ENCODE data around the gene FBXW8. TPM values are rescaled to one million over a fixed set of nuclear protein-coding genes. Genes with fewer than 3 reads are reported as not detected.

The FBXW8 gene
- total RNA-seq, 1 donor from 2014 or later: 32.1 TPM

- Mint-ChIP-seq H3K9me3 (ENCODE audit: unreplicated experiment) (no peaks in the 10 kb centered on the region), H3K36me3 (ENCODE audit: unreplicated experiment) (peaks cover 13% of the 10 kb centered on the region), H3K4me1 (ENCODE audit: unreplicated experiment) (peaks cover 56% of the 10 kb centered on the region), H3K4me3 (ENCODE audit: unreplicated experiment) (peak overlapping the region; percentile 1), H3K27ac (ENCODE audit: unreplicated experiment) (peak overlapping the region; percentile 81), H3K27me3 (ENCODE audit: unreplicated experiment) (no peaks in the 10 kb centered on the region)
- TF ChIP-seq CTCF (IDR thresholded peaks at IDR 0.05): no peak
- DNase-seq (ENCODE audit: extremely low spot score, unreplicated experiment): no peak
Observed at GRCh38 chr12:116977465-116978380, 67.0 kb downstream of the FBXW8 start.

- H3K9me3 Mint-ChIP-seq (ENCODE audit: unreplicated experiment): no peaks in the 10 kb centered on the region
- H3K4me3 Mint-ChIP-seq (ENCODE audit: unreplicated experiment): no peak overlapping the region
- no peak for TF ChIP-seq CTCF (IDR thresholded peaks at IDR 0.05)
- DNase-seq (ENCODE audit: extremely low spot score, unreplicated experiment): no peak
- H3K27me3 Mint-ChIP-seq (ENCODE audit: unreplicated experiment): no peaks in the 10 kb centered on the region
- H3K4me1 Mint-ChIP-seq (ENCODE audit: unreplicated experiment): peaks cover 68% of the 10 kb centered on the region
- peaks cover 2% of the 10 kb centered on the region for H3K36me3 Mint-ChIP-seq (ENCODE audit: unreplicated experiment)
- no peak overlapping the region for H3K27ac Mint-ChIP-seq (ENCODE audit: unreplicated experiment)
Observed at GRCh38 chr12:116978791-116979508, 68.2 kb downstream of the FBXW8 start.

GRCh38 chr12:116980083-116980482, 69.3 kb downstream of the FBXW8 start:
- Mint-ChIP-seq H3K27me3 (ENCODE audit: unreplicated experiment) (no peaks in the 10 kb centered on the region), H3K4me1 (ENCODE audit: unreplicated experiment) (peaks cover 68% of the 10 kb centered on the region)

GRCh38 chr12:116982791-116983411, 72.2 kb downstream of the FBXW8 start:
- peak overlapping the region; percentile 45 for H3K4me3 Mint-ChIP-seq (ENCODE audit: unreplicated experiment)
- DNase-seq (ENCODE audit: extremely low spot score, unreplicated experiment): no peak
- TF ChIP-seq CTCF (IDR thresholded peaks at IDR 0.05): no peak
- peaks cover 8% of the 10 kb centered on the region for H3K36me3 Mint-ChIP-seq (ENCODE audit: unreplicated experiment)
- H3K27ac Mint-ChIP-seq (ENCODE audit: unreplicated experiment): peak overlapping the region; percentile 81
- no peaks in the 10 kb centered on the region for H3K27me3 Mint-ChIP-seq (ENCODE audit: unreplicated experiment)
- no peaks in the 10 kb centered on the region for H3K9me3 Mint-ChIP-seq (ENCODE audit: unreplicated experiment)
- peaks cover 42% of the 10 kb centered on the region for H3K4me1 Mint-ChIP-seq (ENCODE audit: unreplicated experiment)

More at GRCh38 chr12:116980083-116980482, 69.3 kb downstream of the FBXW8 start:
- H3K27ac Mint-ChIP-seq (ENCODE audit: unreplicated experiment): no peak overlapping the region
- no peak for TF ChIP-seq CTCF (IDR thresholded peaks at IDR 0.05)
- H3K4me3 Mint-ChIP-seq (ENCODE audit: unreplicated experiment): no peak overlapping the region
- no peaks in the 10 kb centered on the region for H3K9me3 Mint-ChIP-seq (ENCODE audit: unreplicated experiment)
- peaks cover 1% of the 10 kb centered on the region for H3K36me3 Mint-ChIP-seq (ENCODE audit: unreplicated experiment)
- DNase-seq (ENCODE audit: extremely low spot score, unreplicated experiment): no peak
